ENCODE results near the gene SYT1.

DNA sequence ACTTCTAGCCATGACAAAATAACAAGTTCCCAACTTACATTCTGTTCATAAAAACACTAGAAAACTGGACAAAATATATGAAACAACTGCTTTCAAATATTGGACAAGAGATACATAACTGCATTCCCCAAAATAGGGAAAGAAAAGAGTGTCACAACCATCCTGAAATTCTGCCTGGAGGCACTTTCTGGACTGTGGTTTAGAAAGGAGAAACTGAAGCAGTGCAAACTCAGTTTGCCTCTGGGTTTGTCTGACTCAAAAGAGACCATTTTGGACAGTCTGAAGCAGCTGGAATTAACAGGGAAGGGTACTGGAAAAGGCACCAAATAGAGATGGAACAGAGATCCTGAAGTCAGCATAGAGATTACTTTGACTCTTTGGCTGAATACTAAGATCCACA lies 11.3 kb upstream of the SYT1 start:
- TF ChIP-seq, protein P1, sequence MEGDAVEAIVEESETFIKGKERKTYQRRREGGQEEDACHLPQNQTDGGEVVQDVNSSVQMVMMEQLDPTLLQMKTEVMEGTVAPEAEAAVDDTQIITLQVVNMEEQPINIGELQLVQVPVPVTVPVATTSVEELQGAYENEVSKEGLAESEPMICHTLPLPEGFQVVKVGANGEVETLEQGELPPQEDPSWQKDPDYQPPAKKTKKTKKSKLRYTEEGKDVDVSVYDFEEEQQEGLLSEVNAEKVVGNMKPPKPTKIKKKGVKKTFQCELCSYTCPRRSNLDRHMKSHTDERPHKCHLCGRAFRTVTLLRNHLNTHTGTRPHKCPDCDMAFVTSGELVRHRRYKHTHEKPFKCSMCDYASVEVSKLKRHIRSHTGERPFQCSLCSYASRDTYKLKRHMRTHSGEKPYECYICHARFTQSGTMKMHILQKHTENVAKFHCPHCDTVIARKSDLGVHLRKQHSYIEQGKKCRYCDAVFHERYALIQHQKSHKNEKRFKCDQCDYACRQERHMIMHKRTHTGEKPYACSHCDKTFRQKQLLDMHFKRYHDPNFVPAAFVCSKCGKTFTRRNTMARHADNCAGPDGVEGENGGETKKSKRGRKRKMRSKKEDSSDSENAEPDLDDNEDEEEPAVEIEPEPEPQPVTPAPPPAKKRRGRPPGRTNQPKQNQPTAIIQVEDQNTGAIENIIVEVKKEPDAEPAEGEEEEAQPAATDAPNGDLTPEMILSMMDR (IDR thresholded peaks at IDR 0.05) = no peak
- TF ChIP-seq POLR2AphosphoS5 (IDR thresholded peaks at IDR 0.05) (no peak), POLR2A (IDR thresholded peaks at IDR 0.05) (no peak), EP300 (IDR thresholded peaks at IDR 0.05) (no peak)

Measured in sigmoid colon (tissue), 4 donors.